VCaP (cell line): Measurements from ENCODE around the gene CCR5AS.
"Not testable (repeated sequence)": the region's sequence is repeated elsewhere in the genome, so short reads cannot be mapped to it uniquely, and the experiment has no call there.

Experiments
- H3K27ac ChIP-seq: fragments of 450-650 bp; 2 replicates; pipeline ENCODE4 v1.5.1; 2017
- TF ChIP-seq, protein P1 (sequence below): fragments of 450-650 bp; conservative IDR thresholded peaks from 2 replicates; pipeline ENCODE4 v1.5.1; 2017; ENCODE audit warnings: mild to moderate bottlenecking, moderate library complexity

Gene CCR5AS

DNA sequence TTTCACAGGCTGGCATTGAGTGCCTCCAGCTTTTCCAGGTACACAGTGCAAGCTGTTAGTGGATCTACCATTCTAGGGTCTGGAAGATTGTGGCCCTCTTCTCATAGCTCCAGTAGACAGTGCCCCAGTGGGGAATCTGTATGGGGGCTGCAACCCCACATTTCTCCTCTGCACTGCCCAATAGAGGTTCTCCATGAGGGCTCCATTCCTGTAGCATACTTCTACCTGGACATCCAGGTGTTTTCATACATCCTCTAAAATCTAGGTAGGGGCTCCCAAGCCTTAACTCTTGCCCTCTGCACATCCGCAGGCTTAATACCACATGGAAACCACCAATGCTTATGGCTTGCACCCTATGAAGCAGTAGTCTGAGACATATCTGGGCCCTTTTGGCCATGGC lies 68.0 kb downstream of the CCR5AS start:
- TF ChIP-seq, protein P1, sequence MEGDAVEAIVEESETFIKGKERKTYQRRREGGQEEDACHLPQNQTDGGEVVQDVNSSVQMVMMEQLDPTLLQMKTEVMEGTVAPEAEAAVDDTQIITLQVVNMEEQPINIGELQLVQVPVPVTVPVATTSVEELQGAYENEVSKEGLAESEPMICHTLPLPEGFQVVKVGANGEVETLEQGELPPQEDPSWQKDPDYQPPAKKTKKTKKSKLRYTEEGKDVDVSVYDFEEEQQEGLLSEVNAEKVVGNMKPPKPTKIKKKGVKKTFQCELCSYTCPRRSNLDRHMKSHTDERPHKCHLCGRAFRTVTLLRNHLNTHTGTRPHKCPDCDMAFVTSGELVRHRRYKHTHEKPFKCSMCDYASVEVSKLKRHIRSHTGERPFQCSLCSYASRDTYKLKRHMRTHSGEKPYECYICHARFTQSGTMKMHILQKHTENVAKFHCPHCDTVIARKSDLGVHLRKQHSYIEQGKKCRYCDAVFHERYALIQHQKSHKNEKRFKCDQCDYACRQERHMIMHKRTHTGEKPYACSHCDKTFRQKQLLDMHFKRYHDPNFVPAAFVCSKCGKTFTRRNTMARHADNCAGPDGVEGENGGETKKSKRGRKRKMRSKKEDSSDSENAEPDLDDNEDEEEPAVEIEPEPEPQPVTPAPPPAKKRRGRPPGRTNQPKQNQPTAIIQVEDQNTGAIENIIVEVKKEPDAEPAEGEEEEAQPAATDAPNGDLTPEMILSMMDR: no peak

DNA sequence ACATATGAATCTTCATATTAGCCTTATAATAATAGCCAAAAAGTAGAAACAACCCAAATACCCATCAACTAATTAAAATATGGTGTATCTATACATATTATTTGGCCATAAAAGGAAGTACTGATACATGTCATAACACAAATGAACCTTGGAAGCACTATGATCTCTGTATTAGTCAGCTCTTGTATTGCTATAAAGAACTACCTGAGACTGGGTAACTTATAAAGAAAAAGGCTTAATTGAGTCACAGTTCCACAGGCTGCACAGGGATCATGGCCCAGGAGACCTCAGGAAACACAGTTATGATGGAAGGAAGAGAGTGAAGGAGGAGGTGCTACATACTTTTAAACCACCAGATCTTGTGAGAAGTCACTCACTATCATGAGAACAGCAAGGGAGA lies 69.0 kb downstream of the CCR5AS start:
- no peak overlapping the region for H3K27ac ChIP-seq
- TF ChIP-seq, protein P1: no peak

More for the DNA sequence above, 68.0 kb downstream of the CCR5AS start:
- H3K27ac ChIP-seq: no peak overlapping the region

DNA sequence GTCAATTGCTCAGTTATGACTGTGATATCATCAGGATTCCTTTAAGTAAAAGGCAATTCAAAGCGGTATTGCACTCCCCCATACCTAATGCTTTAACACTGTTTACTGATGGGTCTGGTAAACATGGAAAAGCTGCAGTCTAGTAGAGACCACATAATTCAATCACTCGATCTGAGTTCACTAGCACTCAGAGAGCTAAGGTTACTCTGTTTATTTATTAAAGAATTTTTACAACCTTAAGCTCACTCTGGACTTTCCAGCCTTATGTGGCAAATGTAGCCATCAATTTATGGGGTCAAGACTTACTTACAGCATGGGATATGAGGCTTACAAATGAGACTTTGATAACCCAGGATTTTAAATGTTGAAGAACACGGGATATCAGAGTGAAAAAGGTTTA lies 71.3 kb downstream of the CCR5AS start:
- TF ChIP-seq, protein P1: no peak
- H3K27ac ChIP-seq: peak overlapping the region; percentile 61

DNA sequence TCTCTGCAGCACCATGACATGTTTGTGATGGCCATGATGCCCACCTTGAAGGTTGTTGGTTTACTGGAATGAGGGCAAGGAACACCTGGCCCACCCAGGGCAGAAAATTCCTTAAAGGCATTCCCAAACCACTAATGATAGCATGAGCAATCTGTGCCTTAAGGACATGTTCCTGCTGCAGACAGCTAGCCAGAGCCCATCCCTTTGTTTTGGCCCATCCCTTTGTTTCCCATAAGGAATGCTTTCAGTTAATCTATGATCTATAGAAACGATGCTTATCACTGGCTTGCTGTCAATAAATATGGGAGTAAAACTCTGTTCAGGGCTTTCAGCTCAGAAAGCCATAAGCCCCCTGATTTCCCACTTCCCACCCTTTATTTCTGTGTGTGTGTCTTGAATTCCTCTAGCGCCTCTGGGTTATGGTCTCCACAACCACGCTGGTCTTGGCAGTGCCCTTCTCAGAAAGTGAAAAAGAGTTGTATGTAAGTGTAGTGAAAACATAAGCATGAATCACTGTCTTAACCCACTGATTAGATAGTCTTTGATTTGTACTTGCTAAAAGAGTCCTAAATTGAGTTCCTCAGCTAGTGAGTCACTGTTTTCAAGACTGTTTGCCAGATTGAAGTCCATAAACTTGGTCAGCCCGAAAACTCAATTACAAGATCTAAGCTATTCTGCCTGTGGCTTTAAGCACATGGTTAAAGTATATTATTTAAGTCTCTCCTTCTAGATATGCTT lies 72.0 kb downstream of the CCR5AS start:
- TF ChIP-seq, protein P1: no peak
- H3K27ac ChIP-seq: peak overlapping the region; percentile 61

DNA sequence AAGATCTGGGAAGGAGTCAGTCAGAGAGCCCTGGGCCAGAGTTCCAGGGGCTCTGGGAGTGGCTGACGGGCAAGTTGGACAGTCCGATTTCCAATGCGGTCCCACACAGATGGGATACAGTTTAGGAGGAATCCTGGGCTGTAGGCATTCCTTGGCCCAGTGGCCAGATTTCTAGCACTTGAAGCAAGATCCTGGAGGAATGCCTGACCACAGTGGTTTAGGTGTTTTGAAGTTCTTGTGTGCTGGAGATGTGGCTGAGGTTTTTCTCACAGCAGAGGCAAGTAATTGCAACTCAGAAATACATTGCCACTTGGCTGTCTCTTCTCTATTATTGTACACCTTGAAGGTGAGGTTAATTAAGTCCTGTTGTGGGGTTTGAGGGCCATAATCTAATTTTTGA lies 76.2 kb downstream of the CCR5AS start:
- not testable (repeated sequence) for H3K27ac ChIP-seq

DNA sequence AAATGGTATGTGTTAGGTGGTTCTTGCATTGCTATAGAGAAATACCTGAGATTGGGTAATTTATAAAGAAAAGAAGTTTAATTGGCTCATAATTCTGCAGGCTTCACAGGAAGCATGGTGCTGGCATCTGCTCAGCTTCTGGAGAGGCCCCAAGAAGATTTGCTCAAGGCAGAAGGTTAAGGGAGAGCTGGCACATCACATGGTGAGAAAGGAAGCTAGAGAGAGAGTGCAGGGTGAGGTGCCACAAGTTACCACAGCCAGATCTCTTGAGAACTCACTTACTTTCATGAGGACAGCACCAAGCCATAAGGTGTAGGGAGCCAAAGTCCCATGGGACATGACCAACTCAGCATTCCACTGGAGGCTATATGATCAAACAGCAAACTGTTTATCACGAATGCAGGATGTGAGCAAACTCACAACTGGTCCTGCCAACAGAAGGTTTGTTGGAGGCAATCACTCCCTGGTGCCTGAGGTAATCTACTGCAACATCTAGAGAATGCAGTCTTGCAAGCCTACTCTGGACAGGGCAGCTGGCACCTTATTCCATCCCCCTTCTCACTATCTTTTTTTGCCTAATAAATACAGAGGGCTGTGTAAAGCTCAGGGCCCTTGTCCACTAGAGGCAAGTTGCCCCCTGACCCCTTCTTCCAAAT lies 81.1 kb downstream of the CCR5AS start:
- TF ChIP-seq, protein P1: no peak

DNA sequence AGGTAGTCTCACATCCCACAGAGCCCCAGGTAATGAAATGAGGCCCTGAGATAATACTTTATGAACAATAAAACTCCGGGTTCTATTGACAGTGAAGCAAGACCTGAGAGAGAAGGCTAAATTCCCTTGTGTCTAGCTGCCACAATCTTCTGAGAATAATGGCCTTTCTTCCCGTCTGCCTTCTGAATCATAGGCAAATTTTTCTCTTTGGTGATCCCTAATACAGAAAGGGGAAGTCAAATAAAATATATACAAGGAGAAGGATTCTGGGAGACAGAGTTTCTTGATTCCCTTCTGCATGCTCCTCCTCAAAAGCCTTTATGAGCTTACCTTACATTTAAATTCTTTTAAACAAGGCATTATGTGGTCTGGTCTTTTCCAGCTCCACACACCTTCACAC lies 82.8 kb downstream of the CCR5AS start:
- no peak overlapping the region for H3K27ac ChIP-seq
- TF ChIP-seq, protein P1: no peak

More for the DNA sequence above, 81.1 kb downstream of the CCR5AS start:
- H3K27ac ChIP-seq: no peak overlapping the region
